ENCODE data around the gene USP15.

GRCh38 chr12:62301799-62302133 is 41.6 kb downstream of the USP15 start:
- TF ChIP-seq MXI1 (IDR thresholded peaks at IDR 0.05; ENCODE audit: borderline replicate concordance, low read depth, low read length), result no peak
- TF ChIP-seq CTCF (conservative IDR thresholded peaks at IDR 0.05; ENCODE audit: low read depth, low read length), result no peak
- no peak for TF ChIP-seq CHD1 (IDR thresholded peaks at IDR 0.05; ENCODE audit: low read depth, low read length)
- no peak for TF ChIP-seq RFX5 (IDR thresholded peaks at IDR 0.05; ENCODE audit: low read depth, low read length)
- TF ChIP-seq BHLHE40 (IDR thresholded peaks at IDR 0.05; ENCODE audit: low read depth, low read length), result no peak
- TF ChIP-seq FOS (IDR thresholded peaks at IDR 0.05; ENCODE audit: low read depth, low read length), result no peak
- no peak for TF ChIP-seq RAD21 (IDR thresholded peaks at IDR 0.05; ENCODE audit: low read length)
- TF ChIP-seq RCOR1 (IDR thresholded peaks at IDR 0.05; ENCODE audit: insufficient replicate concordance, low read length), result no peak
- TF ChIP-seq POLR2A (IDR thresholded peaks at IDR 0.05; ENCODE audit: low read depth, low read length), result no peak

Measured in IMR-90 (cell line).